Islet of Langerhans (tissue), 1 donor: ENCODE measurements around the gene KCNA5.

Experiments used
- FAIRE-seq: peaks from one replicate; lab custom pipeline; 2011; peaks lifted over from hg19 to GRCh38; lab: Jason Lieb, UNC

KCNA5 gene

DNA sequence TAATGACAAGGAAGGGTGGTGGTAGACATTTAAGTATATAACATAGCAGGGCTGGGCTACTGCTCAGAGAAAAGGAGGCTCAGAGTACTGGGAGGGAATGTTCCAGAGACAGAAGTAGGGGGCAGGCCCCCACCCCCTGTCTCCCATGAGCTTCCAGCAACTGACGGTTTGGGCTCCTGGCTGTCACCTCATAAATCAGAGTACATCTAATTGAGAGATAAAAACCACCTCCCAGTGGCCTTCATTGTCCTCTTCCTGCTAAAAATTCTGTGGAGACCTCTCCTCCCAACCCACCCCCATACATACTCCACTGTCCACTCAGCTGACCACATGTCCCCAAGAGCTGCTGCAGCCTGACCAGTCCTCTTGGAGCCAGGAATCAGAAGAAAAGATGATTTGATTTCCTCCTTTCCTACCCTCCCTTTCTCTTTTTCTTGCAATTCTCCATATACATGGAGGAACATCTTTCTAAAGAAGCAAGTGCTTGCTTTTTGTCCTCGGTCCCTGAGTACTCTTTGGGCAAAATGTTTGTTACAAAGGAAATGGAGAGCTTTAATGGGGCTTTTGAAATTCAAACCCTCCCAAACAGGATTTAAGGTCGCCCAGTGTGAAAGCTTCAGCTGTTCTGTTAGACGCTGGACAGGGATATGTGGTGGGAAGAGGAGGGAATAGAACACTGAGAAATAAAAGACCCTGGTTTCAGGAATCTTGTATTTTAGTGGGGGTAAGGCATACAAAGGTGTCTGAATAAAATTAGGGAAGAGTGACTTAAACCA is 16.4 kb upstream of the KCNA5 start:
- FAIRE-seq, result no peak

DNA sequence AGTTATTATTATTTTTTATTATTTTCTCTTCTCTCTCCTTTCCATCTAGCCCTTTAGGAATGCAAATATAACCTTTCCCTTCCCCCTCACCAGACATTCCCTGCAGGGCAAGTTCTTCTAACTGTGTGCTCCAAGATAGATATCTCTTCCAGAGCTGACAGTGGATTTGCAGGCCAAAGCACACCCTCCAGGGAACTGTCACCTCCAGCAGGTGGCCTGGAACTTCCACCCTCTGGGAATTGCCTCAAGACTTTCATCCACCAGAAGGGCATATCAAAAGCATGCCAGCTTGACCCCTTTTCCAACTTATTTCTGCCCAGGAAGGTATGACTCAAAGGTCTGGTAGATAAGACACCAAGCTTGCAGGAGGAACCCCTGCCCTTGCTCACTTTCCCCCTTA is 13.6 kb upstream of the KCNA5 start:
- no peak for FAIRE-seq

DNA sequence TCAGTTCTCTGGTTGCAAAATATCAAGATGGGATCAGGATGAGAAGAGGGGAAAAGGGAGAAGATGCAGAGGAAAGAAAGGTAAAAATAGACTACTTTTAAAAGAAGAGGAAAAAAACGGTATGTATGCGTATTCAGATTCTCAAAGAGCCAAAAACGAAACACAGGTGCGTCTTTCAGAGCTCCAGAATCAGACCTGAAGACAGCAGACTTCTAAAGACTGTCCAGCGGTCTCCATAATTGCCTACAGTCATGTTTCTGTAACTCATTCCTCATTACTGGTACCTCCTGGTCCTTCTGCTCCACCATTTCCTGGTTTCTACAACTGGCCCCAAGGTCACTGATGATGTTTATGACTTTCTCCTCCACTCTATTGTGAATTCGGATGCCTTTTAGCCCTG is 12.4 kb upstream of the KCNA5 start:
- FAIRE-seq, result no peak

DNA sequence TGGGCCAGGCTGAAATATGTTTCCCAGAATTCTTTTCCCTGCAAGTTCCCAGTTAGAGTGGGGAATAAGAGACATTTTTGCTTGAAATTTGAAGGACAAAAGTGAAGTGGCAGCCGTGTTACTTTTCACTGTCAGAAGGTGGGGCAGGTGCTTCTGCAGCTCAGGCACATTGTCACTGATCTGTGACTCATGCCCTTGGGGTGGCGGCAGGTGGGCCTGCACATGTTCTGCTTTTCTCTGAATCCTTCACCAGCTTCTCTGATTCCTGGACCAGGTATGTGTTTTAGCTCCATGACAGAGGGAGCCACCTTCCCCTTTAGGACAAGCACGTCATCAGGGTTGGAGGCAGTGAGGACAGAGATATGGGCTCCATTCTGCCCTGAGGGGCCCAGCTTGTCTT is 11.7 kb upstream of the KCNA5 start:
- FAIRE-seq, result no peak

DNA sequence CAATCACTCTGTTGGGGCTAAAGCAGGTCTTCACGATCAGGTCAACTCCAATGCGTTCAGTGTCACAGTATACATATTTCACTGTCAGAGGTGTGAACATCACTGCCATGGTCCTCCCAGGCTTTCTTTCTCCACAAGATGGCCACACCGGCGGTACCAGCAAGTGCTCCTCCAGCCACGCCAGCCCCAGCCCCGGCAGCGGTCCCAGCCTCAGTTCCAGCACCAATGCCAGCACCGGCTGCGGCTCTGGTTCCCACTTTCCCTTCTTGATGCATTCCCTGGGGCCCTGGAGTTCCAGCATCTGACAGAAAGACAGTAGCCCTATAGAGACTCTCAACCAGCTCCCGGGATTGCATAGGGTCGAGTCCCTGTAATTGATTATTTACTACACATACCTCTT is 10.9 kb upstream of the KCNA5 start:
- FAIRE-seq, result no peak

- no peak for FAIRE-seq
These were observed 9.8 kb upstream of the KCNA5 start for GRCh38 chr12:5033883-5034282.

DNA sequence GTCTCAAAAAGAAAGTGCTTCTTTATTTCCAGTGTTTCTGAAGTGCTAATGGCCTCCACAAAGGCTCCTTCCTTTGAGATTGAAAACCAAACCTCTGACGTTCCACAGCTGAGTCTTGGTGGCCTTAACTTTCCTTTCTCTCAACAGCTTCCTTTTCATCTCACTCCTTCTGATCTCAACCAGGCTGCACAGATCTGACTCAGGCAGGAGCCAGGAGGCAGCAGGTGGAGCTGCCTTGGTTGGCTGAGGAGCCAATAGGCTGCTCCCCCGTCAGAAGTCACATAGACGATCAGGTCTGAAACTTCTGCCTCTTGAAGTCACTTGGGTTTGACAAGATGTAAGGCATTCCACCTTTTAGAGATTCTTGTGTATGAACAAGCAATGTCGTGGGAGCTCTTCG is 9.1 kb upstream of the KCNA5 start:
- FAIRE-seq, result no peak

- no peak for FAIRE-seq
These were observed 8.1 kb upstream of the KCNA5 start for GRCh38 chr12:5035618-5036017.

DNA sequence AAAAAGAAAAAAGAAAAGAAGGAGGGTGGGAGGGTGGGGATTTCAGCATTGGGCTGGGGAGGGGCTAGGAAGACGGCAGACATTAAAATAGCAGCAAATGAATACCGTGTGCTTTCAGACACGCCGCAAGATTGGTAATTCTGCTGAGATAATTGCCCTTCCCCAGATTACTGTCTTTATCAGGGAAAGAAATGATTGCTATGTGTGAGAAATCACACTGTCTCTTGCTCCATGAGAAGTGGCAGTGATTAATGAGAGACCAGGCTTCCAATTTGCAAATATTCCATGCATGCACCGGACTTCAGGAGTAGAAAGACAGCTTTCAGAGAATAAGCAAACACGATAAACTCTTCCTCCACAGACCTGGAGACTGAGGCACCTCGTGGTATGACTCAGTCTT is 7.6 kb upstream of the KCNA5 start:
- FAIRE-seq, result no peak

GRCh38 chr12:5037795-5038357 is 5.8 kb upstream of the KCNA5 start:
- FAIRE-seq, result no peak

DNA sequence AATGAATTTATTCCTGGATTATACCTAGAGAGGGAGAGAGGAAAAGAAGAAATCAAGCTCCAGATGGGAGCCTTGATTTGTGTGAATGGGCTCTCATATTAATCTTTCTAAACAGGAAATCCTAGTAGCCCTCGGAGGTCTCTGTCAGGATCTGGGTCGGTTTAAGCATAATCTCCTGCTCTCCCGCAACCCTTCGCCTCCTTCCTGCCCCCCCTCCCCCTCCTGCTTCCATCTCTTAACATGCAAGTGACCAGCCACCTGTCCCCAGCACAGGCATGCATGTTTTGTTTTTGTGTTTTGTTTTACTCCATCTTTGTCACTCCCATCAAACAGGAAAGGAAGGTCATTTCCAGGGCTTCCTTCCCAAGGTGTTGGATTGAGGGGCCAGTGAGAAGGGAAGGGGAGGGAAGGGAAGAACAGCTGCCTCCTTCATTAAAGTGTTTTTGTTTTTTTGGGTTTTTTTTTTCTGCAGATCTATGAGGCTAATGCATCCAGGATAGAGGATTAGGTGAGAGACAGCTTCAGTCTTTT is 4.8 kb upstream of the KCNA5 start:
- FAIRE-seq, result no peak

GRCh38 chr12:5039815-5040214 is 3.9 kb upstream of the KCNA5 start:
- FAIRE-seq, result no peak

- no peak for FAIRE-seq
These were observed 3.3 kb upstream of the KCNA5 start for GRCh38 chr12:5040368-5040767.

DNA sequence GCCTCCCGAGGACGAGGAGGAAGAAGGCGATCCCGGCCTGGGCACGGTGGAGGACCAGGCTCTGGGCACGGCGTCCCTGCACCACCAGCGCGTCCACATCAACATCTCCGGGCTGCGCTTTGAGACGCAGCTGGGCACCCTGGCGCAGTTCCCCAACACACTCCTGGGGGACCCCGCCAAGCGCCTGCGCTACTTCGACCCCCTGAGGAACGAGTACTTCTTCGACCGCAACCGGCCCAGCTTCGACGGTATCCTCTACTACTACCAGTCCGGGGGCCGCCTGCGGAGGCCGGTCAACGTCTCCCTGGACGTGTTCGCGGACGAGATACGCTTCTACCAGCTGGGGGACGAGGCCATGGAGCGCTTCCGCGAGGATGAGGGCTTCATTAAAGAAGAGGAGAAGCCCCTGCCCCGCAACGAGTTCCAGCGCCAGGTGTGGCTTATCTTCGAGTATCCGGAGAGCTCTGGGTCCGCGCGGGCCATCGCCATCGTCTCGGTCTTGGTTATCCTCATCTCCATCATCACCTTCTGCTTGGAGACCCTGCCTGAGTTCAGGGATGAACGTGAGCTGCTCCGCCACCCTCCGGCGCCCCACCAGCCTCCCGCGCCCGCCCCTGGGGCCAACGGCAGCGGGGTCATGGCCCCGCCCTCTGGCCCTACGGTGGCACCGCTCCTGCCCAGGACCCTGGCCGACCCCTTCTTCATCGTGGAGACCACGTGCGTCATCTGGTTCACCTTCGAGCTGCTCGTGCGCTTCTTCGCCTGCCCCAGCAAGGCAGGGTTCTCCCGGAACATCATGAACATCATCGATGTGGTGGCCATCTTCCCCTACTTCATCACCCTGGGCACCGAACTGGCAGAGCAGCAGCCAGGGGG is 979 bp downstream of the KCNA5 start:
- FAIRE-seq, result no peak

GRCh38 chr12:5047094-5047493 is 3.4 kb downstream of the KCNA5 start:
- no peak for FAIRE-seq

DNA sequence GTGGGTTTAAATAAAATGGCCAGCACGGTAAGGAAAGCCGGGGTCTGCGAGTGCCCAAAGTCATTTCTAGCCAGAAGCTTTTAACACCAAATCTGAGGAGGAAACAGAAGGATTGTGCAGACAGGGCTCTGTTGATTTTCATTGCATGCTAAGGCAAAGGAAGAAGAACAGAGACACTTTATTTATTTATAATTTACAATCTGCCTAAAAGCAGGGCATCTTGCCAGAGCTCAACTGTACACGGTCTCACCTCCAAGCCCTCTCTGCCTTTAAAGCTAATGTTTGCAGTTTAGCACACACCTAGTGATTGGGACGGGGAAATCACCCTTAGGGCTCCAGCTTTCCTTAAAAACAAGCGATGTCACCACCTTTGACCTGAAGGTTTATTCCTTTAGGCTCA is 4.0 kb downstream of the KCNA5 start:
- no peak for FAIRE-seq

- no peak for FAIRE-seq
These were observed 6.9 kb downstream of the KCNA5 start for GRCh38 chr12:5050542-5050941.

- no peak for FAIRE-seq
These were observed 7.7 kb downstream of the KCNA5 start for GRCh38 chr12:5051334-5051733.

GRCh38 chr12:5051913-5052312 is 8.2 kb downstream of the KCNA5 start:
- FAIRE-seq, result no peak

DNA sequence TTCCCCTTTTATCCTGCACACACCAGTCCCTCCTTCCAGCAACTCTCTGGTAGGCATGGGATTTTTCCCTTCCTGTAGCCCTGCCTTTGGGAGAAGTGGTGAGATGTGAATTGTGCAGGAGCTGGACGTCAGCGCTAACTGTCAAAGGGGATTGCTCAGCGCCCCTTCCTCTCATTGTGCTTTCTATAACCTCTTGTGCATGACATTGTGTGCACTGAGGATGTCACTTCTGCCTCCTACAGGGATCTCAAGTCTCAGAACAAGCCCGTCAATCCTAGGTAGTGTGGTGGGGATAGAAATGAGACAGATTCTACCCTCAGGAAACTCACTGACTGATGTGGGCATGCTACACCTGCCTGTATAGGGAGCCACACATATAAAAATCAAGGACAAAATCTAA is 8.7 kb downstream of the KCNA5 start:
- FAIRE-seq, result no peak

- FAIRE-seq, result no peak
These were observed 15.7 kb downstream of the KCNA5 start for GRCh38 chr12:5059358-5059757.

GRCh38 chr12:5060958-5061357 is 17.3 kb downstream of the KCNA5 start:
- no peak for FAIRE-seq

DNA sequence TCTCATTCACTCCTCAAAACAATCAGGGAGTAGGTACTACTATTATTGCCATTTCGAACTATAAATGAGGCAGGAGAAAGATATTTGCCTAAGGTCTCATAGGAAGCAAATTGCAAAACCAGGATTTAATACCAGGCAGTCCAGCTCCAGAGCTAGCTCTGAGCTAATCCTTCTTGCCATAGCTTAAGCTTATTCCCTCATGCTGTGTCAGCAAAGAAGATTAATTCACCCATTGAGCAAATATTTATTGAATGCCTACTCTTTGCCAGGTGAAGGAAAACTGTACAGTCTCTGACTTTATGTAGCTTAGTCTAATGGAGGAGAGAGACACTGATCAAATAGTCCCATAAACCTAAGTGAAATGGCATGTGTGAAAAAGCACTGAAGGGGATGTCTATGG is 19.5 kb downstream of the KCNA5 start:
- peak; percentile 96 for FAIRE-seq
